ENCODE results near the gene USP5.

DNA sequence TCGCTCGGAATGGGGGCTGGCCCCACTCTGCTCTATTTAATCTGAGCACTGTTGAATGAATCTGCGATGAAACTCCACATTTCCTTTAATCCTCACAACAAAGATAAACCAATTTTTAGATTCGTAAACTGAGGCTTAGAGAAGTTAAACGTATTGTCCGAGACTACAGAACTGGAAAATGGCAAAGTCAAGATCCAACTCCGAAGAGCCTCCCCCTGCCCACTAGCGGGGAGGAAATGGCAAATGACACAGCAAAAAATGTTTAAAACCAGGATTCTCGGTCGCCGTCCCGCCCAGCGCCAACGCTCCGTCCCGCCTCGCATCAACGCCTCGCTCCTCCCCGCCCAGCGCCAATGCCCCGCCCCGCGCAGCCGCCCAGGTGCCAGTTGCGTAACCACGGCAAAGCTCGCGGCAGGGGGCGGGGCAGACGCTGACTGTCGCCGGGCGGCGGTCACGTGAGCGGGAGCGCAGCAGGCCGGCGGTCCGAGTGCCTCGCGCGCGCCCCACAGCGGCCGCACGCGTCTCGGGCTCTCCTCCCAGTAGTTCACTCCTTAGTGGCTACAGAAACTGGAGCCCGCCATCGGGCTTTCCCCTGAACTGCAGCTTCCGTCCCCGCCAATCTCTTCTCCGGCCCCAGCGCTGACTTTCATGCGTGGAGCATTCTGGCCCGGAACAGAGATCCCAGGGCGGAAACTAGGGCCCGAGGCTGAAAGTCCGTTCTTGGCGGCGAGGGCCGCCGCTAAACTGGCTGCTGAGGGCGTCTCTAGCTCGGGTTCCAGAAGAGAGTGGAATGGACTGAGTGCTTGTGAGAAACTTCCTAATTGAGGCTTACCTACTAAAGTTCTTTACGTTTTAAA, 39.1 kb downstream of the USP5 start:
- TF ChIP-seq CTCF (IDR thresholded peaks at IDR 0.05) (peak; percentile 69 to 93 (median 74)), POLR2A (IDR thresholded peaks at IDR 0.05) (peak; percentile 43)

All from breast epithelium (tissue), 3 donors.